HepG2 (cell line): ENCODE results near the gene COX7A2L. TPM values are rescaled to one million over a fixed set of nuclear protein-coding genes. Genes with fewer than 3 reads are reported as not detected.
A peak's percentile ranks its signal among the peaks of the same experiment; 100 is the strongest.

Experiments used
- CENPX ChIP-seq: sonication (generic); formaldehyde crosslinking; IDR thresholded peaks from 2 replicates; pipeline ENCODE4 v1.9.0; 2021; ENCODE audit warnings: mild to moderate bottlenecking, missing genetic modification reagents, moderate library complexity
- E2F2 ChIP-seq: sonication (generic); formaldehyde crosslinking; IDR thresholded peaks from 2 replicates; pipeline ENCODE4 v1.4.0; 2020; ENCODE audit warnings: missing genetic modification reagents, borderline replicate concordance
- FOSL2 ChIP-seq: sonication (generic); formaldehyde crosslinking; IDR thresholded peaks from 2 replicates; pipeline ENCODE4 v1.4.0; 2020; ENCODE audit warnings: missing genetic modification reagents
- FOXA3 ChIP-seq: IDR thresholded peaks from 2 replicates; pipeline ENCODE4 v1.6.1; 2016; ENCODE audit warnings: missing genetic modification reagents, missing compliant biosample characterization
- GRHL1 ChIP-seq: sonication (generic); formaldehyde crosslinking; conservative IDR thresholded peaks from 2 replicates; pipeline ENCODE4 v1.8.0; 2022; ENCODE audit warnings: missing genetic modification reagents
- MED1 ChIP-seq: sonication (generic); formaldehyde crosslinking; IDR thresholded peaks from 2 replicates; pipeline ENCODE4 v1.4.0; 2020; ENCODE audit warnings: missing genetic modification reagents
- MLX ChIP-seq: IDR thresholded peaks from 2 replicates; pipeline ENCODE4 v1.6.1; 2016
- NKX3-1 ChIP-seq: sonication (generic); formaldehyde crosslinking; IDR thresholded peaks from 2 replicates; pipeline ENCODE4 v1.5.0; 2020; ENCODE audit warnings: missing genetic modification reagents
- SATB2 ChIP-seq: sonication (generic); formaldehyde crosslinking; IDR thresholded peaks from 2 replicates; pipeline ENCODE4 v1.5.0; 2020; ENCODE audit warnings: missing genetic modification reagents
- SNAI1 ChIP-seq: sonication (generic); formaldehyde crosslinking; IDR thresholded peaks from 2 replicates; pipeline ENCODE4 v1.5.0; 2020; ENCODE audit warnings: mild to moderate bottlenecking, missing genetic modification reagents, borderline replicate concordance
- YEATS4 ChIP-seq: sonication (generic); formaldehyde crosslinking; IDR thresholded peaks from 2 replicates; pipeline ENCODE4 v1.4.0; 2020; ENCODE audit warnings: missing genetic modification reagents, borderline replicate concordance
- ZMAT3 ChIP-seq: sonication (generic); formaldehyde crosslinking; conservative IDR thresholded peaks from 2 replicates; pipeline ENCODE4 v1.7.0; 2021; ENCODE audit warnings: missing genetic modification reagents
- ZMAT5 ChIP-seq: sonication (generic); formaldehyde crosslinking; IDR thresholded peaks from 2 replicates; pipeline ENCODE4 v1.5.0; 2020; ENCODE audit warnings: mild to moderate bottlenecking, low read depth, missing genetic modification reagents, borderline replicate concordance
- polyA plus RNA-seq, 8 experiments: library from polyadenylated mRNA; depleted of rRNA in 3 of 8; stranded (reverse) in 7 of 8; unstranded in 1 of 8; fragments of >200 nt; fragmentation: Illumina TruSeq in 4 of 8; extraction: Trizol in 4 of 8; gene quantifications; 2 replicates each; pipeline versions ENCODE4 v1.2.1 to v1.2.3, GENCODE V29; 2011 to 2016; ENCODE audit warnings: low read depth in 4 of 8, missing spikeins in 1 of 8, mixed read lengths in 1 of 8; ENCODE audit not compliant: insufficient read depth in 1 of 8
- total RNA-seq, 5 experiments: library from RNA; depleted of rRNA; stranded (reverse); fragments of >200 nt; fragmentation: Illumina TruSeq; extraction: Trizol; gene quantifications; 2 replicates each; pipeline ENCODE4 v1.2.3, GENCODE V29; 2016; ENCODE audit warnings: low read depth in 1 of 5
- TF ChIP-seq, protein P1 (sequence below): fragments of 450-650 bp; IDR thresholded peaks from 2 replicates; pipeline ENCODE4 v1.6.1; 2017; ENCODE audit warnings: mild to moderate bottlenecking
- TF ChIP-seq, protein P2 (sequence below): sonication (generic); formaldehyde crosslinking; IDR thresholded peaks from 2 replicates; pipeline ENCODE4 v1.5.0; 2020; ENCODE audit warnings: mild to moderate bottlenecking, missing genetic modification reagents
- TF ChIP-seq, protein P3 (sequence below): sonication (generic); formaldehyde crosslinking; IDR thresholded peaks from 2 replicates; pipeline ENCODE4 v1.4.0; 2020; ENCODE audit warnings: missing genetic modification reagents, mild to moderate bottlenecking, borderline replicate concordance

The COX7A2L gene
- total and polyA plus RNA-seq, 2 of the 13 experiments (the other 11 are each of a cell fraction or from before 2014, with no cell fraction given): 155 to 201 TPM

GRCh38 chr2:42337846-42338566 lies 23.0 kb downstream of the COX7A2L start (continued):
- TF ChIP-seq, protein P1, sequence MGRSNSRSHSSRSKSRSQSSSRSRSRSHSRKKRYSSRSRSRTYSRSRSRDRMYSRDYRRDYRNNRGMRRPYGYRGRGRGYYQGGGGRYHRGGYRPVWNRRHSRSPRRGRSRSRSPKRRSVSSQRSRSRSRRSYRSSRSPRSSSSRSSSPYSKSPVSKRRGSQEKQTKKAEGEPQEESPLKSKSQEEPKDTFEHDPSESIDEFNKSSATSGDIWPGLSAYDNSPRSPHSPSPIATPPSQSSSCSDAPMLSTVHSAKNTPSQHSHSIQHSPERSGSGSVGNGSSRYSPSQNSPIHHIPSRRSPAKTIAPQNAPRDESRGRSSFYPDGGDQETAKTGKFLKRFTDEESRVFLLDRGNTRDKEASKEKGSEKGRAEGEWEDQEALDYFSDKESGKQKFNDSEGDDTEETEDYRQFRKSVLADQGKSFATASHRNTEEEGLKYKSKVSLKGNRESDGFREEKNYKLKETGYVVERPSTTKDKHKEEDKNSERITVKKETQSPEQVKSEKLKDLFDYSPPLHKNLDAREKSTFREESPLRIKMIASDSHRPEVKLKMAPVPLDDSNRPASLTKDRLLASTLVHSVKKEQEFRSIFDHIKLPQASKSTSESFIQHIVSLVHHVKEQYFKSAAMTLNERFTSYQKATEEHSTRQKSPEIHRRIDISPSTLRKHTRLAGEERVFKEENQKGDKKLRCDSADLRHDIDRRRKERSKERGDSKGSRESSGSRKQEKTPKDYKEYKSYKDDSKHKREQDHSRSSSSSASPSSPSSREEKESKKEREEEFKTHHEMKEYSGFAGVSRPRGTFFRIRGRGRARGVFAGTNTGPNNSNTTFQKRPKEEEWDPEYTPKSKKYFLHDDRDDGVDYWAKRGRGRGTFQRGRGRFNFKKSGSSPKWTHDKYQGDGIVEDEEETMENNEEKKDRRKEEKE: no peak
- TF ChIP-seq ZMAT3 (CRISPR knock-in tag): no peak
- TF ChIP-seq, protein P2, sequence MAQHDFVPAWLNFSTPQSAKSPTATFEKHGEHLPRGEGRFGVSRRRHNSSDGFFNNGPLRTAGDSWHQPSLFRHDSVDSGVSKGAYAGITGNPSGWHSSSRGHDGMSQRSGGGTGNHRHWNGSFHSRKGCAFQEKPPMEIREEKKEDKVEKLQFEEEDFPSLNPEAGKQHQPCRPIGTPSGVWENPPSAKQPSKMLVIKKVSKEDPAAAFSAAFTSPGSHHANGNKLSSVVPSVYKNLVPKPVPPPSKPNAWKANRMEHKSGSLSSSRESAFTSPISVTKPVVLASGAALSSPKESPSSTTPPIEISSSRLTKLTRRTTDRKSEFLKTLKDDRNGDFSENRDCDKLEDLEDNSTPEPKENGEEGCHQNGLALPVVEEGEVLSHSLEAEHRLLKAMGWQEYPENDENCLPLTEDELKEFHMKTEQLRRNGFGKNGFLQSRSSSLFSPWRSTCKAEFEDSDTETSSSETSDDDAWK (CRISPR knock-in tag): no peak
- TF ChIP-seq ZMAT5 (CRISPR knock-in tag): no peak
- no peak for TF ChIP-seq GRHL1 (CRISPR knock-in tag)
- TF ChIP-seq SATB2: peak; percentile 38; the same call in 1 of the 2 replicates
- no peak for TF ChIP-seq SNAI1 (CRISPR knock-in tag)
- TF ChIP-seq NKX3-1: no peak
- TF ChIP-seq E2F2 (CRISPR knock-in tag): no peak
- no peak; the same call in 1 of the 2 replicates for TF ChIP-seq YEATS4 (CRISPR knock-in tag)
- TF ChIP-seq, protein P3, sequence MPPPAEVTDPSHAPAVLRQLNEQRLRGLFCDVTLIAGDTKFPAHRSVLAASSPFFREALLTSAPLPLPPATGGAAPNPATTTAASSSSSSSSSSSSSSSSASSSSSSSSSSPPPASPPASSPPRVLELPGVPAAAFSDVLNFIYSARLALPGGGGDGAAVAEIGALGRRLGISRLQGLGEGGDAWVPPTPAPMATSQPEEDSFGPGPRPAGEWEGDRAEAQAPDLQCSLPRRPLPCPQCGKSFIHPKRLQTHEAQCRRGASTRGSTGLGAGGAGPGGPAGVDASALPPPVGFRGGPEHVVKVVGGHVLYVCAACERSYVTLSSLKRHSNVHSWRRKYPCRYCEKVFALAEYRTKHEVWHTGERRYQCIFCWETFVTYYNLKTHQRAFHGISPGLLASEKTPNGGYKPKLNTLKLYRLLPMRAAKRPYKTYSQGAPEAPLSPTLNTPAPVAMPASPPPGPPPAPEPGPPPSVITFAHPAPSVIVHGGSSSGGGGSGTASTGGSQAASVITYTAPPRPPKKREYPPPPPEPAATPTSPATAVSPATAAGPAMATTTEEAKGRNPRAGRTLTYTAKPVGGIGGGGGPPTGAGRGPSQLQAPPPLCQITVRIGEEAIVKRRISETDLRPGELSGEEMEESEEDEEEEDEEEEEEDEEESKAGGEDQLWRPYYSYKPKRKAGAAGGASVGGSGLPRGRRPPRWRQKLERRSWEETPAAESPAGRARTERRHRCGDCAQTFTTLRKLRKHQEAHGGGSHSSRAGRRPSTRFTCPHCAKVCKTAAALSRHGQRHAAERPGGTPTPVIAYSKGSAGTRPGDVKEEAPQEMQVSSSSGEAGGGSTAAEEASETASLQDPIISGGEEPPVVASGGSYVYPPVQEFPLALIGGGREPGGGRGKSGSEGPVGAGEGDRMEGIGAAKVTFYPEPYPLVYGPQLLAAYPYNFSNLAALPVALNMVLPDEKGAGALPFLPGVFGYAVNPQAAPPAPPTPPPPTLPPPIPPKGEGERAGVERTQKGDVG (CRISPR knock-in tag): no peak
- TF ChIP-seq MLX (CRISPR knock-in tag): no peak
- peak; percentile 23 for TF ChIP-seq MED1
- no peak for TF ChIP-seq FOSL2
- TF ChIP-seq FOXA3 (CRISPR knock-in tag): peak; percentile 12; the same call in 1 of the 2 replicates
- TF ChIP-seq CENPX: no peak
